HG03558 (cell line): ENCODE results near the gene LMX1B.
"Not testable (repeated sequence)": the region's sequence is repeated elsewhere in the genome, so short reads cannot be mapped to it uniquely, and the experiment has no call there.

Experiments used
- ATAC-seq: cut with Tn5 transposase; IDR thresholded peaks from one replicate; pipeline ENCODE4 v1.9.1; 2021; ENCODE audit warnings: moderate number of reproducible peaks; ENCODE audit not compliant: unreplicated experiment; ENCODE audit errors: extremely low read depth

LMX1B gene

GRCh38 chr9:126703002-126703865, 89.5 kb downstream of the LMX1B start:
- no peak for ATAC-seq

DNA sequence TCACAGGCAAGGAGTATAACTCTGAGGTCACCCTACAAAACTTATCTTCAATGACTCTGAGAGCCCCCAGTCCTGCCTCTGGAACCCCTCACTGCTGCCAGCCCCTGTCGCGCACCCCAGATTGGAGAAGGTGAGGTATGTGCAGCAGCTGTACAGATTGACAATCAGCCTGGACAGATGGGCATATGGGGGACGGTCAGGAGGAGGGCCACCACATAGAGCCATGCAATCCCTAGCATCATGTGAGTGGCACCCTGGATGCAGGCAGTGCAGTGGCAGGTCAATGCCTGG, 90.1 kb downstream of the LMX1B start:
- no peak for ATAC-seq

DNA sequence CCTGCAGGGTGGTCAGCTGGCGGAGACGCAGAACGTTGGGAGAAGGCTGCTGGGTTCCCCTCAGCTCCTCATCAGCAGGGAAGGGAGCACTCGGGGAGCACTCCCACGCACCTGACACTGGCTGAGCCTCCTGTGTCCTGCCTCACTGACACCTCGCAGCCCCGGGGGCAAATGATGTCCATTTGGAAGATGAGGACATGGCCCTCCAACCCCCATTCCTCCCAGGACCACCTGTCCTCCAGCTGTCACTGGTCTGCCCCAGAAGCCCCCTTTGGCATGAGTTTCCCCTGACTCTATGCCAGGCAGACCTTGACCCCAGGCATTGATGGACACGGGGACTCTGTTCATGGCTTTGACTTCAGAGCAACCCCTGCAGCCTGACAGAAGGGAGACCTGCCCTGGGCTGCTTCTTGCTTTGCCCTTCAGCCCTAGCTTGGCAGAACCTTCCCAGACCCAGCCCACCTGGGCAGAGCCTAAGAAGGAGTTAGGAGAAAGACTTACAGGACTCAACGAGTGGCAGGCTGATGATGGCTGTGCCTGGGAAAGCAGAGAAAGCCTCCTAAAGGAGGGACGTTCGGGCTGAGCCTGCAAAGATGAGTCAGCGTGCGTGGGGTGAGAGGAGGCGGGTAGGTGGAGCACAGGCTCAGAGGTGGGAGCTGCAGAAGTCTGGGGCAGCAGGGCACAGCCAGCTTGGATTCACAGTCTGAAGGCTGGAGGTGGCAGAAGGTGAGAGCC, 90.6 kb downstream of the LMX1B start:
- ATAC-seq = no peak

- no peak for ATAC-seq
Observed at GRCh38 chr9:126704892-126705766, 91.4 kb downstream of the LMX1B start.

- no peak for ATAC-seq
Observed at GRCh38 chr9:126705767-126706697, 92.3 kb downstream of the LMX1B start.

DNA sequence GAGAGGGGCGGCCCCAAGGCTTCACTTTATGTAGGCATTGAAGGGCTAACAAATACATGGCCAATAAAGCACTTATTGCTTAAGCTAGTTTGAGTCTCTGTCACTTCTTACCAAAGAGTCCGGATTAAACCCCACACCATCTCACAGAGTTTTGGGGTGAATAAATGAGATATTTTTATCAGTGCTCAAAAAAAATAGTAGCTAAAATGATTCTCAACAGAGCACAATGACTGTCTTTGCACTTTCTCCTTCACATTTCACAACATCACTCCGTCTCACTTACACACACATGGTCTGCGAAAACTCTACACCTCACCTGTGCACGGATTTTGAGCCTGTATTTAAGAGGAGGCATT, 92.9 kb downstream of the LMX1B start:
- ATAC-seq = no peak

GRCh38 chr9:126707083-126707482, 93.4 kb downstream of the LMX1B start:
- no peak for ATAC-seq

GRCh38 chr9:126707712-126708111, 94.0 kb downstream of the LMX1B start:
- not testable (repeated sequence) for ATAC-seq

- ATAC-seq = no peak
Observed at GRCh38 chr9:126708178-126708577, 94.5 kb downstream of the LMX1B start.

- ATAC-seq = no peak
Observed at GRCh38 chr9:126709241-126709640, 95.5 kb downstream of the LMX1B start.

DNA sequence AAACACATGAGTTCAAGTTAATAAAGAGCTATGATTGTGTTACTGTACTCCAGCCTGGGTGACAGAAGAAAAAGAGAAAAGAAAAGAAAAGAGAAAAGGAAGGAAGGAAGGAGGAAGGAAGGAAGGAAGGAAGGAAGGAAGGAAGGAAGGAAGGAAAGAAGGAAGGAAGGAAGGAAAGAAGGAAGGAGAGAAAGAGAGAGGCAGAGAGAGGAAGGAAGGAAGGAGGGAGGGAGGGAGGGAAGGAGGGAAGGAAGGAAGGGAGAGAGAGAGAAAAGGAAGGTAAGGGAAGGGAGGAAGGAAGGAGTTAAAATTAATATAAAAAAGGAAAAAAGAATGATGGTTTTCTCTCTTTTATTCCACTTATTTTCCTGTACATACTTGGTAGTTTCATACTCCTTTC, 101.7 kb downstream of the LMX1B start:
- no peak for ATAC-seq

DNA sequence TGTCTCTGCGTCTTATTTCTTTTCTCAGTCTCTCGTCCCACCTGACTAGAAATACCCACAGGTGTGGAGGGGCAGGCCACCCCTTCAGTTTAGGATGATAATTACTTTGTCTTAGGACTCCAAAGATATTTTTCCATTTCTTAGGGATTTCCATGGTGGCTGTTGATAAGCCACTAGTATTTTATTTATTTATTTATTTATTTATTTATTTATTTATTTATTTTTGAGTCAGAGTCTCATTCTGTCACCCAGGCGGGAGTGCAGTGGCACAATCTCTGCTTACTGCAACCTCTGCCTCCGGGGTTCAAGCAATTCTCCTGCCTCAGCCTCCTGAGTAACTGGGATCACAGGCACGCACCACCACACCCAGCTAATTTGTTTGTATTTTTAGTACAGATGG, 103.7 kb downstream of the LMX1B start:
- not testable (repeated sequence) for ATAC-seq

DNA sequence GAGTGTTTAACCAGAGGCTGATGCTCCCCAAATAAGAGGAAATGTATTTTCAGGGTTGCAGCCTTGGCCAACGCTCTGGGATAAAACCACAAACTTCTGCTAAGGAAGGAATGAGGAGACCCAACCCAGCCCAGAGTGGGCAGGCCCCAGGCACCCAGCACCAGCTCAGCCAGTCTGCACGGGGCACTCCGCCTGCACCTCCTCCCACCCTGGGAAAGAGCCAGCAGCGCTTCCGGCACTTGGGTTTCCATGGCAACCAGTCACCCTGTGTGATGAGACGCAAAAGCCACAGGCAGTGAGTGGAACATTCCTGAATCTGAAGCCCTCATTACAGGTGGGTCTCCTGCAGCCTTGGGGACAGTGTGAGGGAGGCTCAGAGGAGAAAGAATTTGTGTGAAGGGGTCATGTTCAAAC, 105.9 kb downstream of the LMX1B start:
- no peak for ATAC-seq

- no peak for ATAC-seq
Observed at GRCh38 chr9:126720036-126720435, 106.3 kb downstream of the LMX1B start.

DNA sequence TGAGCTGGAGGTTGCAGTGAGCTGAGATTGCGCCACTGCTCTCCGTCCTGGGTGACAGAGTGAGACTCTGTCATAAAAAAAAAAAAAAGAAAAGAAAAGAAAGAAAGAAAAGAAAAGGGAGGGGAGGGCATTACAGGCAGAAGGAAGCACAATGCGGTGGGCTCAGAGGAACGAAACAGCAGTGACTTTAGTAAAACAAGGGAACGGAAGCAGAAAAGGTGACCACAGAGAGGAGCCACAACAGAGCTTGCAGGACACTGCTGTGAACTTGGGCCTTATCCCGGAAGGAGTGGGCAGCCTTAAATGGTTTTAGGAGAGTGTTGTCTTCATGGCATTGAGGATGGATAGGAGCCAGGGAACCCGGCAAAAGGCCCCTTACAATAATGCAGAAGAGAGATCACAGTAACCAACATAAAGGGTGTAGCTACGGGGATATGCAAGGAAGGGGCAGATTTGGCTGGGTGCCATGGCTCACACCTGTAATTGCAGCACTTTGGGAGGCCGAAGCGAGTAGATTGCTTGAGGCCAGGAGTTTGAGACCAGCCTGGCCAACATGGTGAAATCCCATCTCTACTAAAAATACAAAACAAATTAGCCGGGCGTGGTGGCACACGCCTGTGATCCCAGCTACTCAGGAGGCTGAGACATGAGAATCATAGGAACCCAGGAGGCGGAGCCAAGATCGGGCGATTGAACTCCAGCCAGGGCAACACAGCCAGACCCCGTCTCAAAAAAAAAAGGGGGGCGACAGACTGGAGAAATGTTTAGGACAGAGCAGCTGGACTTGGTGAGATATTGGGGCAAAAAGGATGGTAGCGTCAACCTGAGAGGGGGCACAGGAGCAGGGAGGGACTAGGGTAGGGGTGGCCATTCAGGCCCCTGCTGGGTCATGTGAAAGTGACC, 107.2 kb downstream of the LMX1B start:
- no peak for ATAC-seq

DNA sequence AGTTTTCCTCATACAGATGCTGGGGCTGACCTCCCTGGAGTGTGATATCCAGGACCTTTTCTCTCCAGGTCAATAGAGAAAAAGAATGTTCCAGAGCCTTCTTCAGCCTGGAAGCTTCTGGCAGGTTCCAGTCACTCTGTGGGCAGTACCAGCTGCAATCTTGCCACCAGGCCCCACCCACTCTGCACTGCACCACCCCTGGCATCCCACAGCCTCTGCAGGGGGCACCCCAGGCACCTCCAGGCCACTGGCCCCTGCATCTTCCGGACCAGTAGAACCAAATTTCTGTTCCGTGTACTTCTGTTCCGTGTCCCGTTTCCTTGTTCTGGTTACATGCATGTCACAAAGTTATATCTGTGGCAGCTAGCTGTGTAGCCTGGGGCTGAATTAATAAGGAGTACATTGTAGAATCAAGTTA, 107.8 kb downstream of the LMX1B start:
- ATAC-seq = no peak

GRCh38 chr9:126722252-126722921, 108.7 kb downstream of the LMX1B start:
- ATAC-seq = no peak
